Measurements from ENCODE around the gene UBE2K. TPM values are rescaled to one million over a fixed set of nuclear protein-coding genes. Genes with fewer than 3 reads are reported as not detected.
A peak's percentile ranks its signal among the peaks of the same experiment; 100 is the strongest.
"Not testable (repeated sequence)": the region's sequence is repeated elsewhere in the genome, so short reads cannot be mapped to it uniquely, and the experiment has no call there.

Gene UBE2K
- total RNA-seq, 1 donor from 2014 or later, result 19.0 TPM

- FAIRE-seq, result no peak
- no peak overlapping the region for H3K4me3 ChIP-seq (ENCODE audit: low read depth, low read length)
- H3K36me3 ChIP-seq (ENCODE audit: control insufficient read depth, insufficient read depth, low read length), result no peaks in the 10 kb centered on the region
- TF ChIP-seq CTCF (IDR thresholded peaks at IDR 0.05; ENCODE audit: insufficient read depth, low read length, severe bottlenecking), result no peak
- H3K27me3 ChIP-seq (ENCODE audit: control insufficient read depth, insufficient read depth, low read length), result no peaks in the 10 kb centered on the region
- DNase-seq (ENCODE audit: low read depth), result no peak
Observed at GRCh38 chr4:39808231-39808749, 110.4 kb downstream of the UBE2K start.

- DNase-seq (ENCODE audit: low read depth) (no peak), FAIRE-seq (no peak)
- Histone ChIP-seq H3K36me3 (ENCODE audit: control insufficient read depth, insufficient read depth, low read length) (no peaks in the 10 kb centered on the region), H3K4me3 (ENCODE audit: low read depth, low read length) (no peak overlapping the region), H3K27me3 (ENCODE audit: control insufficient read depth, insufficient read depth, low read length) (no peaks in the 10 kb centered on the region)
- no peak for TF ChIP-seq CTCF (IDR thresholded peaks at IDR 0.05; ENCODE audit: insufficient read depth, low read length, severe bottlenecking)
Observed at GRCh38 chr4:39812500-39812899, 114.6 kb downstream of the UBE2K start.

- not testable (repeated sequence) for DNase-seq (ENCODE audit: low read depth); H3K4me3 ChIP-seq (ENCODE audit: low read depth, low read length); H3K36me3 ChIP-seq (ENCODE audit: control insufficient read depth, insufficient read depth, low read length); FAIRE-seq; H3K27me3 ChIP-seq (ENCODE audit: control insufficient read depth, insufficient read depth, low read length)
Observed at GRCh38 chr4:39813033-39813432, 115.1 kb downstream of the UBE2K start.

- H3K36me3 ChIP-seq (ENCODE audit: control insufficient read depth, insufficient read depth, low read length); FAIRE-seq; DNase-seq (ENCODE audit: low read depth); H3K27me3 ChIP-seq (ENCODE audit: control insufficient read depth, insufficient read depth, low read length); H3K4me3 ChIP-seq (ENCODE audit: low read depth, low read length): not testable (repeated sequence)
Observed at GRCh38 chr4:39813761-39814160, 115.8 kb downstream of the UBE2K start.

GRCh38 chr4:39814403-39815185, 116.7 kb downstream of the UBE2K start:
- FAIRE-seq, result peak; percentile 76
- no peak for DNase-seq (ENCODE audit: low read depth)
- Histone ChIP-seq H3K4me3 (ENCODE audit: low read depth, low read length) (no peak overlapping the region), H3K36me3 (ENCODE audit: control insufficient read depth, insufficient read depth, low read length) (no peaks in the 10 kb centered on the region), H3K27me3 (ENCODE audit: control insufficient read depth, insufficient read depth, low read length) (no peaks in the 10 kb centered on the region)
- TF ChIP-seq CTCF (IDR thresholded peaks at IDR 0.05; ENCODE audit: insufficient read depth, low read length, severe bottlenecking), result no peak

DNA sequence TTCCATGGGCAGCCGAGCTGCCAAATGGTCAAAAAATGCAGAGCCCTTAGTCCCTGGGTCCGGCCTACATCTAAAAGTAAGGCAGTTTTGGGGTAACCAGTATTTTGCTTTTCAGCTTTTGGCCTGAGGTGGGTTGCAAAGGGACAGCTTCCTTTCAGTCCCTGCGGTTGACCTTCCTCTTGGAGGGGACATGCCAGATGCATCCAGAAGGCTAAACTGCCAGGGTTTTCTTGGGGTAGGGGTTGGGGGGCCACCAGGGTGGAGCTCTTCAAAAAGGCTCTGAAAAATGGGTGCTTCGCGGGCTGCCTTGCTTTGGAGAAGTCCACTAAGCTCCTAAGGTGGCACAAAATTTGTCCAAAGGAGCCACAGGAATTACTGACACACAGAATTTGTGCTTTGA, 120.7 kb downstream of the UBE2K start:
- DNase-seq (ENCODE audit: low read depth), result no peak
- TF ChIP-seq CTCF (IDR thresholded peaks at IDR 0.05; ENCODE audit: insufficient read depth, low read length, severe bottlenecking), result no peak
- no peaks in the 10 kb centered on the region for H3K36me3 ChIP-seq (ENCODE audit: control insufficient read depth, insufficient read depth, low read length)
- no peaks in the 10 kb centered on the region for H3K27me3 ChIP-seq (ENCODE audit: control insufficient read depth, insufficient read depth, low read length)
- no peak overlapping the region for H3K4me3 ChIP-seq (ENCODE audit: low read depth, low read length)
- no peak for FAIRE-seq

DNA sequence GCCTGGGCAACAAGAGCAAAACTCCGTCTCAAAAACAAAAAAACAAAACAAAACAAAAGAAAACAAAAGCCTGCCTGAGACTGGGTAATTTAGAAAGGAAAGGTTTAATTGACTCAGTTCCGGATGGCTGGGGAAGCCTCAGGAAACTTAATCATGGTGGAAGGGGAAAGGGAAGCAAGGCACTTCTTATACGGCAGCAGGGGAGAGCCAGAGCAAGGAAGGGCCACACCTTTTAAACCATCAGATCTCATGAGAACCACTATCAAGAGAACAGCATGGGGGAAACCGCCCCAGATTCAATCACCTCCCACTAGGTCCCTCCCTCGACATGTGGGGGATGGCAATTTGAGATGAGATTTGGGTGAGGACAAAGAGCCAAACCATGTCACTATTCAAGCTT, 122.2 kb downstream of the UBE2K start:
- Histone ChIP-seq H3K27me3 (ENCODE audit: control insufficient read depth, insufficient read depth, low read length) (no peaks in the 10 kb centered on the region), H3K36me3 (ENCODE audit: control insufficient read depth, insufficient read depth, low read length) (peaks cover 3% of the 10 kb centered on the region), H3K4me3 (ENCODE audit: low read depth, low read length) (no peak overlapping the region)
- FAIRE-seq (no peak), DNase-seq (ENCODE audit: low read depth) (no peak)
- no peak for TF ChIP-seq CTCF (IDR thresholded peaks at IDR 0.05; ENCODE audit: insufficient read depth, low read length, severe bottlenecking)
